ENCODE data around the gene CYS1.
A peak's percentile ranks its signal among the peaks of the same experiment; 100 is the strongest.

DNA sequence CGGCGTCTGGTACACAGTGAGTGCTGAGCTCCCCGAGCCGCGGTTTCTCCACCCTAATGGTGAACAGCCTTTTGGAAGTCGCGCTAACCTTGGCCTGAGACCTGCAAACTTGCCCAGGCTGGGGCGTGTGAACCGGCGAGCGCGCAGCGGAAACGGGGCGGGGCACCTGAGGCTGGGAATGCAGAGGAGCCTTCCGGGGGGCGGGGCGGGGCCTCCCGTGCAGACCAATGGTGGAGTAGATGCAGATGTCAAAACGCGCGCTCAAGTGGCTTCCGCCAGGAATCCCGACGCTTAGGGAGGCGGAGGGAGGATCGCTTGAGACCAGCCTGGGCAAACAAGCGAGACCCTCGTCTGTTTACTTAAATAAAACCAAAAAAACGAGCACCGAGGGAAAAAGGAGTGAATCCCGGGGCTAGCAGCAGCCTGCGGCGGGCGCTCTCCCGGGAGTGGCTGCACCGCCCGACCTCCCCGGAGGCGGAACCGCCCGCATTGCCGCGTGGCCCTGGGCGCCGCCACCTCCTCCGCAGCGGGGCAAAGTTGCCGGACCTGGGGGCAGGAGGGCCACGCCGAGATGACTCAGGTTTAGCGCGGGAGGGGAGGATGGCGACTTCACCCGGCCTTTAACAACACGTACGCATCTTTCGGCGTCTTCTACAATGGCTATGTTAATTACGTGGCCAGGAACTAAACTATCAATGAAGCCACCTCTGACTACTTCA lies 40.1 kb upstream of the CYS1 start:
- TF ChIP-seq, protein P1, sequence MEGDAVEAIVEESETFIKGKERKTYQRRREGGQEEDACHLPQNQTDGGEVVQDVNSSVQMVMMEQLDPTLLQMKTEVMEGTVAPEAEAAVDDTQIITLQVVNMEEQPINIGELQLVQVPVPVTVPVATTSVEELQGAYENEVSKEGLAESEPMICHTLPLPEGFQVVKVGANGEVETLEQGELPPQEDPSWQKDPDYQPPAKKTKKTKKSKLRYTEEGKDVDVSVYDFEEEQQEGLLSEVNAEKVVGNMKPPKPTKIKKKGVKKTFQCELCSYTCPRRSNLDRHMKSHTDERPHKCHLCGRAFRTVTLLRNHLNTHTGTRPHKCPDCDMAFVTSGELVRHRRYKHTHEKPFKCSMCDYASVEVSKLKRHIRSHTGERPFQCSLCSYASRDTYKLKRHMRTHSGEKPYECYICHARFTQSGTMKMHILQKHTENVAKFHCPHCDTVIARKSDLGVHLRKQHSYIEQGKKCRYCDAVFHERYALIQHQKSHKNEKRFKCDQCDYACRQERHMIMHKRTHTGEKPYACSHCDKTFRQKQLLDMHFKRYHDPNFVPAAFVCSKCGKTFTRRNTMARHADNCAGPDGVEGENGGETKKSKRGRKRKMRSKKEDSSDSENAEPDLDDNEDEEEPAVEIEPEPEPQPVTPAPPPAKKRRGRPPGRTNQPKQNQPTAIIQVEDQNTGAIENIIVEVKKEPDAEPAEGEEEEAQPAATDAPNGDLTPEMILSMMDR (IDR thresholded peaks at IDR 0.05), result no peak
- TF ChIP-seq POLR2A (IDR thresholded peaks at IDR 0.05), result peak in 1 of 2 donors; percentile 62
